ENCODE data around the gene TCF12.

DNA sequence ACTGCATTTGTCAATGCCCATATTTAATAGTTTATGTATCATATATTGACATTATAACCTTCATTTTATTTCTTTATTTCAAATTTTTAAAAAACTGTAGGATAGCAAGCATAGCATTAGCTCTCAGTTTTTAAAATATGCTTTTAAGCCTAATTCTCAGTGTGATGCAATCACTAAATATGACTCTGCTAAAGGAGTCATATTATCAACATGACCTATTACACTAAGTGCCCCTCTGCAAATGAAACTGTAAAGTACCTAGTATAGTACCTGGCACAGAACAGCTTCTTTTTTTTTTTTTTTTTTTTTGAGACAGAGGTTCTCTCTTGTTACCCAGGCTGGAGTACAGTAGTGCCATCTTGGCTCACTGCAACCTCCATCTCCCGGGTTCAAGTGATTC is 278.4 kb downstream of the TCF12 start:
- TF ChIP-seq, protein P1, sequence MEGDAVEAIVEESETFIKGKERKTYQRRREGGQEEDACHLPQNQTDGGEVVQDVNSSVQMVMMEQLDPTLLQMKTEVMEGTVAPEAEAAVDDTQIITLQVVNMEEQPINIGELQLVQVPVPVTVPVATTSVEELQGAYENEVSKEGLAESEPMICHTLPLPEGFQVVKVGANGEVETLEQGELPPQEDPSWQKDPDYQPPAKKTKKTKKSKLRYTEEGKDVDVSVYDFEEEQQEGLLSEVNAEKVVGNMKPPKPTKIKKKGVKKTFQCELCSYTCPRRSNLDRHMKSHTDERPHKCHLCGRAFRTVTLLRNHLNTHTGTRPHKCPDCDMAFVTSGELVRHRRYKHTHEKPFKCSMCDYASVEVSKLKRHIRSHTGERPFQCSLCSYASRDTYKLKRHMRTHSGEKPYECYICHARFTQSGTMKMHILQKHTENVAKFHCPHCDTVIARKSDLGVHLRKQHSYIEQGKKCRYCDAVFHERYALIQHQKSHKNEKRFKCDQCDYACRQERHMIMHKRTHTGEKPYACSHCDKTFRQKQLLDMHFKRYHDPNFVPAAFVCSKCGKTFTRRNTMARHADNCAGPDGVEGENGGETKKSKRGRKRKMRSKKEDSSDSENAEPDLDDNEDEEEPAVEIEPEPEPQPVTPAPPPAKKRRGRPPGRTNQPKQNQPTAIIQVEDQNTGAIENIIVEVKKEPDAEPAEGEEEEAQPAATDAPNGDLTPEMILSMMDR (optimal IDR thresholded peaks at IDR 0.05 in 1 of 3, IDR thresholded peaks at IDR 0.05 in 1 of 3, conservative IDR thresholded peaks at IDR 0.05 in 1 of 3; ENCODE audit: extremely low read depth in 1 of 3, insufficient read depth in 2 of 3, low read length in 3 of 3): no peak
- no peak for TF ChIP-seq EZH2 (IDR thresholded peaks at IDR 0.05; ENCODE audit: low read length)

Data from keratinocyte (primary cell).